Measurements from ENCODE around the gene KY.
"Not testable (repeated sequence)": the region's sequence is repeated elsewhere in the genome, so short reads cannot be mapped to it uniquely, and the experiment has no call there.

Gene KY

DNA sequence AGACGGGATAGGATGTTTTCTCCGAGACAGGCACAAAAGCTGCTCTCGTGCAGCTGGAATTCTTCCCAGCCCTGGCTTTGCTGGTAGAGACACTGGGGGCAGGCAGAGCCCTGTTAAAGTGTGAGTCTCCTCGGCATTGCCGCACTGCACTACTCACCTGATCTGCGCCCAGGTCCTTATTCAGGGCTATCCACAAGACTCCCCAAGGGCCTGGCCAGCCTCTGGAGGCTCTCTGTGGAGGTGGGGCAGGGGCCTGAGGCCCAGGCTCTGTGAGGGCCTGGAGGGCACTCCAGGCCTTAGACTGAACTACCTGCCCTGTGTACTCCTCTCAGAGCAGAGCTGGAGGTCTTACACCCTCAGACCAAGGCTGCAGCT, 48.4 kb downstream of the KY start:
- no peak for DNase-seq (ENCODE audit: low read depth in 2 of 2)

DNA sequence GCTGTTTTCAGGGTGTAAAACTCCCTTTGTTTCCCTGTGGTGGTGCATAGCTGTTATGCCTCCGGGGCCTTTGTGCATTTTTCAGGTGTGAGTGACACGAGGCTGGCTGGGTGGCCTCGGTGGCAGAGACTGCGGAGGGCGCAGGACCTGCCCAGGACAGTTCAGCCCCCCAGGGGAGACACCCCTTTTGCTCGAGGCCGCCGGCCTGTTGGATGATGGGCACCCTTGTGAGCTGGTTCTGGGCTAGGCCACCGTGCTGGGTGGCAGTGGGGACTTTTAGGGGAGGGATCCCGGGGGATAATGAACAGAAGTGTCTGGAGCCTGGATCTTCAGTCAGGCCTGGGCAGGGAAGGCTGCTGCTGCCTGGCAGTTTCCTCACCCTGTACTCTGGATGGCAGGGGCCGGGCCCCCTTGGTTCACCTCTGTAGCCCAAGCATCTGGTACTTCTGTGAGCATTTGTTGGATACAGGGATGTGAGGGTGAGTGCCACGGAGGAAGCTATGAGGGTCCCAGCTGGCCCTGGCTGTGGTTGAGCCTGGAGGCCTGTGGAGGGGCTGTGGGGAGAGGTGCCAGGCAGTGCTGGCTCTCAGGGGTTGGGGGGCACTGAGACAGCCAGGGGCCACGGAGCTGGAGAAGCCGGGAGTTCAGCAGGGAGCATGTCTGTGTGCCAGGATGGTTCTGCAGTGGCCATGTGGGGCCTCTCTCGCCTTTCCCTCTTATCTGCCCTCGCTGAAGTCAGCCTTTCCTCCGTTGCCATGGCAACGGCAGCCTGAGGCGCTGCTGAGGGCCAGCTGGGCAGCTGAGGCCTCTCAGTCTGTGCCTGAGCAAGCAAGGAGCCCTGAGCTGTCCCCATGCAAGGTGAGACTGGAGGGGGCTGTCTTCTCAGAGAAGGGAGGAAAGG, 49.0 kb downstream of the KY start:
- no peak for DNase-seq (ENCODE audit: low read depth in 2 of 2)

DNA sequence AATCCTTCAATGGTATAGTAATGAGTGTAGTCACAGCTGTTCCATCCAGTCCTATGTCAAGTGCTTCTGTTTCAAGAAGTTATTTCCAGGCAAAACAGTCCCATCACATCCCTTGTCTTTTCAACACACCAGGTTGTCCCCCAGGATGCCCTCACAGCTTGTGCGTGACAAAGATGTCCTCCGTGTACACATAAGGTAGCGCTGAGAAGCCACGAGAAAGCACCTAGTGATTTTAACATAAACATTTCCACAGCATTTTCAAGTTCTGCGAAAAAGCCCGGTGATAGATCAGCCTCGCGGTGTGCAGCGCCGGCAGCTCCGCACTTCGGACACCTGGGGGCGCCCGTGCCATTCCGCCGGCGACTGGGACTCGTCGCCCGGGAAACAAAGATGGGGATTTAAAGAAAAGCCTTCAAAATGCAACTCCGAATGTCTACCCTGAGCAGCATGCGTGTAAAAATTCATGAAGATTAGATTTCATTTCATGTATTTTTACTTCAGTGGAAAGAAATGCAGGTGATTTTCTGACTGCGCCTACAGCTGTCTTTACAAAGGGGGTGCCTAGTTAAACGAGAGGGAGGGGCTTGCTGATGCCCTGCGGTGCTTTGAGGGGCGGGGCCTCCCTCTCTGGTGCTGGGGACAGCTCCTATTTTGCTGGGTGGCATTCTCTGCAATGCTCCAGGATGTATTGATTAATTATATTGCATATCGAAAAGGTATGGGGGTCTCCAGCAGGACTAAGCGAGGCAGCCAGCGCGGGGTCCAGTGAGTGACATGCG, 49.9 kb downstream of the KY start:
- peak; percentile 40 to 52 for DNase-seq (ENCODE audit: low read depth in 2 of 2)

DNA sequence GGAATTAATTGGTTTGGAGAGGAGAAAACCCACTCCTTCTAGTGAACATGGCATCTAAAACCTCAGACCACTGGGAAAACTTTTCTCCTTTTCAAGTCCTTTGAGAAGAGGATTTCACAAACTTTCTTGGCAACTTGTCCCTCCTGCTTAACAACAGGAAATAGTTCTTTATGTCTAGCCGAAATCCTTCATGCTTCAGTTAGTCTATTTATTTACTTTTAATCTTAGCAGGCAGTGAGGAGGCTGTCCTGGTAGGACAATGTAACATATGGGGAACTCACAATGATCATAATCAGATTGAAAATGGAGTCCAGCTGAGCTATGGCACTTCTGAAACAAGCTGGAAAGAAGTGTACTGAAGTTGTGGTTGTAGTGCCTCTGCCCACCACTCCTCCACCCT, 50.6 kb downstream of the KY start:
- DNase-seq (ENCODE audit: low read depth in 2 of 2), result no peak

DNA sequence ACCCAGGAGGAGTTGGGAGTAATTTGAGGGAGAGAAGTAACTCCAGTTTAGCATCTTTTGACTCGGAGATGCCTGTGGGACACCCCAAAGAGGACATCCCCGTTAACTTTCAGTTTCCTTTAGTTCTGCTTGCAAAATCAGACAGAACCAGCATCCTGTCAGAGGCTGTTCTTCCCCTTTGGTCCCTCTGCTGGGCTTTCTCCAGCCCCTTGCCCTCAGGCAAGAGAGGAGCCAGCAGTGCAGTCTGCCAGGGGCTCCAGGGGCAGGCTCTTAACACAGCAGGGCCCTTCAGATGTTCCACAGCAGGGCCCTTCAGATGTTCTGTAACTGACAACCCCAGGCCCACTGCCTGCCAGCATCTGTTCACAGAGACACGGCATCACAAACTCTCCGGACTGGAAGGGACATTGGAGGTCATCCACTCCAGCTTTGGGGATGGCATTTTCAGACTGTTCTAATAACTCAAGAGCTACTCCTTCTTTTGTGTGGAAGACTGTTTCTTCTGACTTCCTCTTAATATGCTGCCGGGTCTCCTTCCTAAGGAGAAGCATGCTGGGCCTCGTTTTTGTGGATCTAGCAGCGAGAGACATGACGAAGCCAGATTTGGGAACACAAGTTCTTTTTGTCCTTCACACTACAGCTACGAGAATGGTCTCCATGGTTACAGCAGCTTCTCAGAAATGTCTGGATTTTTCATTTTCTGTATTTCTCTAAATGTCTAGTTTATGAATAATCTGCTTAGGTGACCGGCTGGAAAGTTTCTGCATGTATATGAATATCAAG, 51.9 kb downstream of the KY start:
- DNase-seq (ENCODE audit: low read depth in 2 of 2), result no peak

DNA sequence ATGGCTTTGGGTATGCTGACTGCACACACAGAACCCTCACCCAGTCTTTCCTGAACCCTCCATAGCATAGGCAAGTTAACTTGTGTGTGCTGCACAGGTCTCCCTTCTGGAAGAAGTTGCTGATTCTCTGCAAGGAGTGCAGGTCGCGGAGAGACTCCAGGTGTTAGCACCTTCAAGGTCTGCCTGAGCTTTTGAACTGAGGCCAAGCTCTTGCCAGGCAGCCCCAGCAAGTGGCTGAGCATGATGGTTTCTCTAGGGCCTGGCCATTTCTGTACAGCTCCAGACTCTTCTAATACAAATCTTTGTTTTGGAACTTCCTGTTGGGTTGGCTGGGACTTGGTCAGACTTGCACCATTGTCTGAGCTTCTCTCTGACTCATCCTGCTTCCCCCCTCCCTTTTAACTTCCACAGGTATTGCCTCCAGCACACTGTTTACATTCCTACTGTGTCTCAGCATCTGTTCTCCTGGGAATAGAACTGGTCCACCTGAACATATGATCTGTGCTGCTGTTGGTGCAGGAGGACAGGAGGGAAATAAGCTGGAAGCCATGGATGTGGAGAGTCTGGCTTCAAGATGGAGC, 53.3 kb downstream of the KY start:
- no peak for DNase-seq (ENCODE audit: low read depth in 2 of 2)

DNA sequence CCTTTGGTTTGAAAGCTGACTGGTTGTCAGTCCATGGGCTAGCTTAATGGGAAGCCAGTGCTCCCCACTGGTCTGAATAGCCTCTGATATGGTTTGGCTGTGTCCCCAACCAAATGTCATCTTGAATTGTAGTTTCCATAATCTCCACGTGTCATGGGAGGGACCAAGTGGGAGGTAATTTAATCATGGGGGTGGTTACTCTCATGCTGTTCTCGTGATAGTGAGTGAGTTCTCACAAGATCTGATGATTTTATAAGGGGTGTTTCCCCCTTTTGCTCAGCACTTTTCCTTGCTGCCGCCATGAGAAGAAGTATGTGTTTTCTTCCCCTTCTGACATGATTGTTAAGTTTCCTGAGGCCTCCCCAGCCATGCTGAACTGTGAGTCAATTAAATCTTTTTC, 55.8 kb downstream of the KY start:
- DNase-seq (ENCODE audit: low read depth in 2 of 2), result not testable (repeated sequence)

DNA sequence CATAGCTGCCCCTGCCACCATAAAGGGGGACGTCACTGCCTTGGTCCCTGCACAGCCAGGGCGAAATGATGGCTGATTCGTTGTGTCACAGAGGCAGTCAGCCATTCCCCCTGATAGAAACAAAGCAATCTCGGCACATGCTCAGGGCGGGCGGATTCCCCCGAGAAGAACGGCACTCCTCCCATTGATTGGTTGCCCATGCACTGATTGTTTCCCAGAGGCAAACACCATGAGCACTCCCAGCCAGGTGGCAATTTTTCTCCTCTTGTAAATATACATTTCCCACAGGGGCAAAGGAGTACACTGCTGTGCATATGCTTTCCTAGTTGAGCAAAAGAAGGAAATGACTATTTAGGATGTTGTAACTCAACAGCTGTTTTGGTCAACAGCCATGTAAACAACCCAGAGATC, 56.5 kb downstream of the KY start:
- no peak for DNase-seq (ENCODE audit: low read depth in 2 of 2)

DNA sequence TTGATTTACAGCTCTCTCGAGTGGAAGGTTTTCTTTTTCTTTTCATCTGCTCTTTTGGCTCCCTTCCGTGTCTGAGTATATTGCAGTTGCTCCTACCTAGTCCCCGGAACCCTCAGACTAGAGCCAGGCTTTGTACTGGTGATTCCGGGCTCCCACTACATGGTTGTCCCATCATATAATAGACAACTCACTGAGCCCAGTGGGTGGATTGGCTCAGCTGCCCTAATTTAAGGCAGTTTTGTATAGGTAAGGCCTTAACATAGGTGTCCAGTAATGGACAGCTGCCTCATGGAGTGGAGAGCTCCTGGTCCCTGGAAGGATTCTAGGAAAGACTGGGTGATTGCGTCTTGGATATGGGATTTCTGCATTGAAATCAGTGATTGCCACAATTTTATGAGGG, 58.0 kb downstream of the KY start:
- no peak for DNase-seq (ENCODE audit: low read depth in 2 of 2)

DNA sequence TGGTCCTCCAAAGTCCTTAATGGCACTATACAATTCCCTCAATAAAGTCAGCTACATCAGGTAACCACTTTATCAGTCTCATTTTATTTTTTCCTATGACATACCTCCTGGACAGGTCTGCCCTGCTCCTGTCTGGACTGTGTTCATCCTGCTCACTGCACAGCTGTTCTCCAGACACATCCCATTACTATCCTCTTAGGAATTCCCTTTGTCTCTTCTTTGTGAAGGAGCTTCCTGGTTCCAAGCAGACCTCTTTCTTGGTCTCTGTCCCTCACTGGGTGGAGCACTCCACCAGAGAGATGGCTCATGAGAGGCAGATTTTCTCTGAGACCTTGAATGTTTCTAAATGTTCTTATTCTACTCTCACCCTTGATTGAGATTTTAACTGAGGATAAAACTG, 60.1 kb downstream of the KY start:
- DNase-seq (ENCODE audit: low read depth in 2 of 2), result no peak

DNA sequence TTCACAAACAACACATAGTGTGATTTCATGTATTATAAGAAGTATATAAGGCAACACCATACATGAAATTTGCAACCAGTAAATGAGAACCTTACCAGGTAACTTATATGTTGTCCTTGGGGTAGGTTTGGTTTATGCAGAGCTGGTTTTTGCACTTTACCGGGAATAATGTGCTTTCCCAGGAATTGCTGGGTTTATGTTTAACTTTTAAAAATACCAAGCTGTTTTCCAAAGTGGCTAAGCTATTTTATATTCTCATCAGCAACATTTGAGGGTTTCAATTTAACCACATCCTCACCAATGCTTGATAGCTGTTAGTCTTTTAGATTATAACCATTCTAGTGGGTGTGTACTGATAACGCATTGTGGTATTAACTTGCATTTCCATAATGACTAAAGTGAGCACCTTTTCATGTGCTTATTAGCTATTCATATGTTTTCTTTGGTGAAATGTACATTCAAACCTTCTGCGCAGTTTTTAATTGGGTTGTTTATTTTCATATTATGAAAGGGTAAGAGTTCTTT, 71.6 kb downstream of the KY start:
- DNase-seq (ENCODE audit: low read depth in 2 of 2), result no peak

DNA sequence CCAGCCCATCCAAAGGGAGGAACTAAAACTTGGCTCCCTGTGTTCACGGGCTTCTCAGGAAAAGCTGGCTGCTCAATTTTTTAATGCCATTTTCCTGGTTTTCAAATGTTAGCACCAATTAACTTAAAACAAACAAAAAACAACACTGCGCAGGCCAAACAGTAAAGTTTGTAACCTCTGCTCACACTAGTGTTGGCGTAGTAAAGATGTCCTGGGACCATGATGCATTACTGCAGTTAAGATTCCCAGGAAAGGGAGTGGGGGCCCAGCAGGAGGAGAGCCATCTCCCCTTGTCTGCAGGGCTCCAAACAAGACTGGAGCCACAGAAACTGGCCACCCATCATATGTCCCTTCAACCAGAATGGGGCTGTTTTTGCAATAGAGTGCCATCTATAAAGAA, 74.0 kb downstream of the KY start:
- no peak for DNase-seq (ENCODE audit: low read depth in 2 of 2)

DNA sequence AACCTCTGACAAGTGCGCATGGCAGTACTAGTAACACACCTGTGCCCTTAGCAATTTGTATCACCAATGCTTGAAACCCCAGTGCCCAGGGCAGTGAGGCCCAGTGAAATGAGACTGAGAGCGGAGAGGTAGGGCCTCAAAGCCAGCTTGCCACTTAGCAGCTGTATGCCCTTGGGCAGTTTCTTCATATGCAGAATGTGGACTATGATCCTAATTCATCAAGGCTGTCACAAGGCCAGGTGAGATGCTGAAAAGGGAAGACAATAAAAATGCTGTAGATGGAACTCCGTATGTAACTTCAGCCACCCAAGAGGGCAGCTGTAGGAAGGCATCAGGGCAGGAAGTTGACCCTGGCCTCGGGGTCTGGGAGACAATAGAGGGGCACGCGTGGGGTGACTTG, 74.4 kb downstream of the KY start:
- no peak for DNase-seq (ENCODE audit: low read depth in 2 of 2)

DNA sequence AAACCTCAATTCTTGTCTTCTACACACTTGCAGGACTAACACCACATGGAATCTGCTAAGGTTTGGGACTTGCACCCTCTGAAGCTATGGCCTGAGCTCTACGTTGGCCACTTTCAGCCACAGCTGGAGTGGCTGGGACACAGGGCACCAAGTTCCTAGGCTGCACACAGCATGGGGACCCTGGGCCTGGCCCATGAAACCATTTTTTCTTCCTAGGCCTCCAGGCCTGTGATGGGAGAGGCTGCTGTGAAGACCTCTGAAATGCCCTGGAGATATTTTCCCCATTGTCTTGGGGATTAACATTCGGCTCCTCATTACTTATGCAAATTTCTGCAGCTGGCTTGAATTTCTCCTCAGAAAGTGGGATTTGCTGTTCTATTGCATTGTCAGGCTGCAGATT, 80.9 kb downstream of the KY start:
- DNase-seq (ENCODE audit: low read depth in 2 of 2), result not testable (repeated sequence)

DNA sequence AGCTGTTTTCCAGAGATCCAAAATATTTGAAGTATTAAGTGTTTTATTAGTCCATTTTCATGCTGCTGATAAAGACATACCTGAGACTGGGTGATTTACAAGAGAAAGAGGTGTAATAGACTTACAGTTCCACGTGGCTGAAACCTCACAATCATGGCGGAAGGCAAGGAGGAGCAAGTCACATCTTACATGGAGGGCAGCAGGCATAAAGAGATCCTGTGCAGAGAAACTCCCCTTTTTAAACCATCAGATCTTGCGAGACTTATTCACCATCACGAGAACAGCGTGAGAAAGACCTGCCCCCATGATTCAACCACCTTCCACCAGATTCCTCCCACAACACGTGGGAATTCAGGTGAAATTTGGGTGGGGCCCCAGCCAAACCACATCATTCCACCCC, 82.0 kb downstream of the KY start:
- no peak for DNase-seq (ENCODE audit: low read depth in 2 of 2)

DNA sequence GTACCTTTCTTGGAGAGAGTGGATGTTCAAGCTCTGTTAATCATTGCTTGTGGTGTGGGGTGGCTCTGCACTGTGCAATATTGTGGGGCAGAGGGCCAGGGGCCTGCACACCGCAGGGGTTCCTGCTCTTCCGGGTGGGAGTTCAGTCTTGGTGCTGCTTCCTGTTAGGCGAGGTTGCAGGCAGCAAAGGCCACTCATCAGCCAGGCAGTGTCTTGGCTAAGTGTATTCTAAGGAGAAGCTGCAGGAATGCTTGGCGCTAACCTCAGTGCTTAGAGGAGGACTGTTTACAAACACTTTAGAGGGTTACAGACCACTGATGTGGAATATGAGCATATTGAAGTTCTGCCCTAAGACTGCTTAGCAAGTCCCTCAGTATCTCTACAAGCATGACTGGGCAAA, 83.2 kb downstream of the KY start:
- no peak for DNase-seq (ENCODE audit: low read depth in 2 of 2)

DNA sequence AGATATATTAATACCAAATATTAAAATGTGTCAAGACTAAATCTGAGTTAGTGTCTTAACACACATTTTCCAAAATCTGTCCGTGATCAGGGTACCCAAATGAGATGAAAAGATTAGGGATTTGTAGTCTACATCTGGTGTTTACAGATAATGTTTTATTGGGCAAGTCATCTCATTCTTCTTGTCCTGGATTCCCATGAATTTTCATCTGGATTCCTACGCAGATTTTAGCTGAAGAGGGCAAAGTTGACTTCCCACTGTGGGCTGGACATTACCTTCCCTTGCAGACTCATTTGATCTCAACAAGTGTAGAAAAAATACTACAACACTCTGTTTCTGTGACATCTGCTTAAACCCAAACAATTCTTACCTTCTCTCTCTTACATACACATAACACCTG, 85.8 kb downstream of the KY start:
- DNase-seq (ENCODE audit: low read depth in 2 of 2), result no peak

DNA sequence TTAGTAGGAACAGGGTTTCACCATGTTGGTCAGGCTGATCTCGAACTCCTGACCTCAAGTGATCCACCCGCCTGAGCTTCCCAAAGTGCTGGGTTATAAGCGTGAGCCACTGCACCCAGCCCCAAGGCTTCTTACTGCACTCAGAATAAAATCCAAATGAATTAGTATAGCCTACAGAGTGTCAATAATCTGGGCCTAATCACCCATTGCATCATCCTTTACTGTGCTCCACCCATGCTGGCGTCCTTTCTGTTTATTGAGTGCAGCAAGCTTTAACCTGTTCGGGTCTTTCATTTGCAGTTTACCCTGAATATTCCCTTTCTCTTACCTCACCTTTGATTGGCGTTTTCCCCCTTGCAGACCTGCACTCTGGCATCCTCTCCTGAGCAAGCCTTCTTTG, 87.2 kb downstream of the KY start:
- DNase-seq (ENCODE audit: low read depth in 2 of 2), result no peak

DNA sequence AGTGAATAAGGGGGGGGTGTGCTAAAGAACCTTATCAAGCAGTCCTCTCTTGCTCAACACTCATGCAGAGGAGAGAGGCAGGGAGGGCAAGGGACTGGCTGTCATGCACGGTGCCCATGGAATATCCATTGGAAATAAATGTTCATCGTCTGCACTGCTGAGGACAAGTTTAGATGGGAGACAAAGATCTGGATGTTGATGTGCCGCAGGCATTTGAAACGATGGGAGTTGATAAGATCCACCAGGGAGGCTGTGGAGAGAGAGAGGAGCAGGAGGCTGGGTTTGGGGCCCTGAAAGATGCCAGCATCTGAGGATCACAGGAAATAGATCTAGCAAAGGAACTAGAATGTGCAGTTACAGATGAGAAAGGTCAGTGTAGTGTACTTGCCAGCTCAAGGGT, 88.8 kb downstream of the KY start:
- DNase-seq (ENCODE audit: low read depth in 2 of 2), result no peak

DNA sequence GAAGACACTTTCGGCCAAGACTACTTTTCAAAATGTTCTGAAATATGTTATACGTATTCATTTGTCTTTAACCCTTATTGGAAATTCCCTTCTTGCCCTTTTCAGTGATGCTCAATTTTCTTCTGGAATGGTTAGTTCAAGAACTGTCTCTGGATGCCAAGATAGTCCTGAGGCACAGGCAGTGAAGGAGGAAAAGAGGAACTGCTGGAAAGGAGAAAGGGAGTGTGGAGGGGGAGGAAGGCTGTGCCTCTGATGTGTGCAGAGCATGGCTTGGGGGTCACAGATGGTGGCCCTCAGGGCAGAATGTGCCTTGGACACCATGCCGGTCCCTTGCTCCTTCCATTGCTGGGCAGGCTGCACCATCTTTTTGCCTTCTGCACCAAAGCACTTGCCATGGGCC, 91.2 kb downstream of the KY start:
- DNase-seq (ENCODE audit: low read depth in 2 of 2), result no peak
